HG03457 (cell line): ENCODE results near the gene EPHA5.
"Not testable (repeated sequence)": the region's sequence is repeated elsewhere in the genome, so short reads cannot be mapped to it uniquely, and the experiment has no call there.

Source experiments
- ATAC-seq: cut with Tn5 transposase; IDR thresholded peaks from one replicate; pipeline ENCODE4 v1.9.1; 2021; ENCODE audit warnings: moderate number of reproducible peaks; ENCODE audit not compliant: unreplicated experiment

EPHA5 gene

GRCh38 chr4:65386927-65387326 is 283.4 kb downstream of the EPHA5 start:
- ATAC-seq: no peak

GRCh38 chr4:65383589-65384305 is 286.5 kb downstream of the EPHA5 start:
- no peak for ATAC-seq

- no peak for ATAC-seq
These were observed 288.6 kb downstream of the EPHA5 start for GRCh38 chr4:65381648-65382047.

- ATAC-seq: no peak
These were observed 299.6 kb downstream of the EPHA5 start for GRCh38 chr4:65370709-65371108.

GRCh38 chr4:65367306-65367705 is 303.0 kb downstream of the EPHA5 start:
- no peak for ATAC-seq

- ATAC-seq: no peak
These were observed 311.4 kb downstream of the EPHA5 start for GRCh38 chr4:65358914-65359313.

GRCh38 chr4:65353098-65353497 is 317.2 kb downstream of the EPHA5 start:
- no peak for ATAC-seq

- ATAC-seq: no peak
These were observed 325.9 kb downstream of the EPHA5 start for GRCh38 chr4:65344278-65344825.

- no peak for ATAC-seq
These were observed 326.9 kb downstream of the EPHA5 start for GRCh38 chr4:65343342-65343741.

- ATAC-seq: no peak
These were observed 328.7 kb downstream of the EPHA5 start for GRCh38 chr4:65341557-65341956.

GRCh38 chr4:65340382-65341109 is 329.7 kb downstream of the EPHA5 start:
- ATAC-seq: no peak

GRCh38 chr4:65337371-65337770 is 332.9 kb downstream of the EPHA5 start:
- no peak for ATAC-seq

GRCh38 chr4:65336465-65336864 is 333.8 kb downstream of the EPHA5 start:
- ATAC-seq: no peak

- no peak for ATAC-seq
These were observed 353.8 kb downstream of the EPHA5 start for GRCh38 chr4:65316534-65316933.

GRCh38 chr4:65311120-65311519 is 359.2 kb downstream of the EPHA5 start:
- ATAC-seq: no peak

- no peak for ATAC-seq
These were observed 359.7 kb downstream of the EPHA5 start for GRCh38 chr4:65310586-65310985.

GRCh38 chr4:65308626-65309025 is 361.7 kb downstream of the EPHA5 start:
- ATAC-seq: not testable (repeated sequence)

GRCh38 chr4:65302145-65302544 is 368.1 kb downstream of the EPHA5 start:
- ATAC-seq: no peak

- ATAC-seq: no peak
These were observed 374.0 kb downstream of the EPHA5 start for GRCh38 chr4:65296246-65296645.

- no peak for ATAC-seq
These were observed 383.2 kb downstream of the EPHA5 start for GRCh38 chr4:65287071-65287470.
